Smooth muscle cell (in vitro differentiated cells): ENCODE data around the gene TSPAN31. TPM values are rescaled to one million over a fixed set of nuclear protein-coding genes. Genes with fewer than 3 reads are reported as not detected.
A peak's percentile ranks its signal among the peaks of the same experiment; 100 is the strongest.

Experiments
- DNase-seq: peaks from one replicate; lab custom pipeline; 2025; ENCODE audit not compliant: unreplicated experiment; lab: John Stamatoyannopoulos, UW
- H2AFZ ChIP-seq: fragments of 200-600 bp; sonication (generic); 2 replicates; pipeline ENCODE4 v1.6.0; 2016; ENCODE audit warnings: antibody characterized with exemption, low read depth, mild to moderate bottlenecking
- H3F3A ChIP-seq: fragments of 200-600 bp; sonication (generic); 2 replicates; pipeline ENCODE4 v1.6.0; 2017; ENCODE audit warnings: antibody characterized with exemption, low read depth
- H3K27ac ChIP-seq: fragments of 200-600 bp; sonication (generic); 2 replicates; pipeline ENCODE4 v1.5.1; 2016; ENCODE audit warnings: low read depth, mild to moderate bottlenecking
- H3K27me3 ChIP-seq: fragments of 200-600 bp; sonication (generic); 2 replicates; pipeline ENCODE4 v1.6.1; 2016; ENCODE audit warnings: low read depth, mild to moderate bottlenecking
- H3K36me3 ChIP-seq: fragments of 200-600 bp; sonication (generic); 2 replicates; pipeline ENCODE4 v1.5.1; 2016; ENCODE audit warnings: low read depth
- H3K4me1 ChIP-seq: fragments of 200-600 bp; sonication (generic); 2 replicates; pipeline ENCODE4 v1.5.1; 2016; ENCODE audit warnings: low read depth
- H3K4me2 ChIP-seq: fragments of 200-600 bp; sonication (generic); 2 replicates; pipeline ENCODE4 v1.6.0; 2016; ENCODE audit warnings: mild to moderate bottlenecking
- H3K4me3 ChIP-seq: fragments of 200-600 bp; sonication (generic); 2 replicates; pipeline ENCODE4 v1.5.1; 2016; ENCODE audit warnings: mild to moderate bottlenecking
- H3K79me2 ChIP-seq: fragments of 200-600 bp; sonication (generic); 2 replicates; pipeline ENCODE4 v1.6.0; 2016; ENCODE audit warnings: low read depth, mild to moderate bottlenecking
- H3K9ac ChIP-seq: fragments of 200-600 bp; sonication (generic); 2 replicates; pipeline ENCODE4 v1.6.0; 2016; ENCODE audit warnings: low read depth
- H3K9me3 ChIP-seq: fragments of 200-600 bp; sonication (generic); replicated peaks from 2 replicates; pipeline ENCODE4 v1.5.1; 2016; ENCODE audit warnings: low read depth
- H4K20me1 ChIP-seq: fragments of 200-600 bp; sonication (generic); 2 replicates; pipeline ENCODE4 v1.6.0; 2016; ENCODE audit warnings: low read depth
- WGBS: methylation state at CpG from one replicate; pipeline ENCODE4 v1.1.7; 2016; ENCODE audit warnings: low lambda C conversion rate; 5-methylcytosine and 5-hydroxymethylcytosine counted together
- polyA plus RNA-seq: library from polyadenylated mRNA; unstranded; fragments of >200 nt; fragmentation: Nextera tagmentation; extraction: Ambion mirVana; gene quantifications from 2 replicates; pipeline ENCODE4 v1.2.1, GENCODE V29; 2016
- total RNA-seq: library from RNA; depleted of rRNA; stranded (reverse); fragments of >200 nt; gene quantifications from 2 replicates; pipeline ENCODE4 v1.2.3, GENCODE V29; 2014
- TF ChIP-seq, protein P1 (sequence below): fragments of 200-600 bp; sonication (generic); IDR thresholded peaks from 2 replicates; pipeline ENCODE4 v1.5.1; 2017; ENCODE audit warnings: borderline replicate concordance, mild to moderate bottlenecking, antibody characterized with exemption; ENCODE audit not compliant: insufficient read depth, poor library complexity, severe bottlenecking

The TSPAN31 gene
- total and polyA plus RNA-seq, 2 experiments from 2014 or later, result 55.1 to 68.0 TPM

DNA sequence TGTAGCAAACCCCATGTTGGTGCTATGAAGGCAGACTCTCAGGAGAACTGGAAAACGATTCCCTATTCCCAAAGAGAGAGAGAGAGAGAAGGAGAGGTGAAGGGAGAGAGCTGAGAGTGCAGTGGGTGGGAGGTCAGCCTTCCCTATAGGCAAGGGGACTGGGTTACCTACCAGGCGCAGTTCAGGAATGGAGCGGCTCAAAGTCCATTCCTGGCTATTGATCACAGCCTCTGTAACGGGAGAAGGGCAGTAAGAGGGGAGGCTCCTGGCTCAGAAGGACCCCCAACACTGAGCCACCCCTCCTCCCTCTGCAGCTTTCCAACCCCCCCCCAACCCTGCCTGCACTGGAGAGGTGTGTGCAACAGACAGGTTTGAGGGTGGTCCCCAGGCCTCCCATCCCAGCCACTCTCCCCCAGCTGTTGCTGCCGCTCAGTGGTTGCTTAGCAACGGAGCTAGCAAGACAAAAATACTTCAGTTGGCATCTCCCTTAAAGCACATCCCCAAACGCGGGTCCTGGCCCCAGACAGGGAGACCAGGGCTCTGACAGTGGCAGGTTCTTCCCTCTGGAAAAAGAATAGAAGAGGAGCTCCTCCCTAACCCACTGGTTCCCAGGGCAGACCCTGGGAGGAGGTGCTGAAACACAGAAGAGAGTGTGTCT lies 9.5 kb upstream of the TSPAN31 start:
- Histone ChIP-seq H3K4me2 (peak overlapping the region; percentile 87), H3K27me3 (peaks cover 100% of the 10 kb centered on the region), H3K9me3 (no peaks in the 10 kb centered on the region), H3K9ac (no peak overlapping the region), H4K20me1 (no peaks in the 10 kb centered on the region), H3F3A (no peaks in the 10 kb centered on the region), H3K4me1 (peaks cover 17% of the 10 kb centered on the region), H3K4me3 (peak overlapping the region; percentile 34), H3K27ac (no peak overlapping the region), H3K36me3 (no peaks in the 10 kb centered on the region), H3K79me2 (no peaks in the 10 kb centered on the region), H2AFZ (no peak overlapping the region)
- no peak for DNase-seq
- WGBS, result 21% methylated on average over 8 of the region's 8 CpGs
- TF ChIP-seq, protein P1, sequence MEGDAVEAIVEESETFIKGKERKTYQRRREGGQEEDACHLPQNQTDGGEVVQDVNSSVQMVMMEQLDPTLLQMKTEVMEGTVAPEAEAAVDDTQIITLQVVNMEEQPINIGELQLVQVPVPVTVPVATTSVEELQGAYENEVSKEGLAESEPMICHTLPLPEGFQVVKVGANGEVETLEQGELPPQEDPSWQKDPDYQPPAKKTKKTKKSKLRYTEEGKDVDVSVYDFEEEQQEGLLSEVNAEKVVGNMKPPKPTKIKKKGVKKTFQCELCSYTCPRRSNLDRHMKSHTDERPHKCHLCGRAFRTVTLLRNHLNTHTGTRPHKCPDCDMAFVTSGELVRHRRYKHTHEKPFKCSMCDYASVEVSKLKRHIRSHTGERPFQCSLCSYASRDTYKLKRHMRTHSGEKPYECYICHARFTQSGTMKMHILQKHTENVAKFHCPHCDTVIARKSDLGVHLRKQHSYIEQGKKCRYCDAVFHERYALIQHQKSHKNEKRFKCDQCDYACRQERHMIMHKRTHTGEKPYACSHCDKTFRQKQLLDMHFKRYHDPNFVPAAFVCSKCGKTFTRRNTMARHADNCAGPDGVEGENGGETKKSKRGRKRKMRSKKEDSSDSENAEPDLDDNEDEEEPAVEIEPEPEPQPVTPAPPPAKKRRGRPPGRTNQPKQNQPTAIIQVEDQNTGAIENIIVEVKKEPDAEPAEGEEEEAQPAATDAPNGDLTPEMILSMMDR, result no peak

- H2AFZ ChIP-seq, result no peak overlapping the region
- peaks cover 17% of the 10 kb centered on the region for H3K4me1 ChIP-seq
- H3K4me3 ChIP-seq, result peak overlapping the region; percentile 34
- H3K9ac ChIP-seq, result no peak overlapping the region
- no peak for DNase-seq
- peaks cover 100% of the 10 kb centered on the region for H3K27me3 ChIP-seq
- peak overlapping the region; percentile 87 for H3K4me2 ChIP-seq
- H3K9me3 ChIP-seq, result no peaks in the 10 kb centered on the region
- H3K36me3 ChIP-seq, result no peaks in the 10 kb centered on the region
- no peaks in the 10 kb centered on the region for H3K79me2 ChIP-seq
- H3F3A ChIP-seq, result no peaks in the 10 kb centered on the region
- WGBS, result under 1% methylated on average over 48 of the region's 49 CpGs
- H4K20me1 ChIP-seq, result no peaks in the 10 kb centered on the region
- TF ChIP-seq, protein P1, result peak; percentile 5
- no peak overlapping the region for H3K27ac ChIP-seq
These were observed 8.7 kb upstream of the TSPAN31 start for GRCh38 chr12:57735952-57736740.

- 8% methylated on average over 21 of the region's 31 CpGs for WGBS
- H3F3A ChIP-seq, result no peaks in the 10 kb centered on the region
- no peak overlapping the region for H2AFZ ChIP-seq
- H3K79me2 ChIP-seq, result no peaks in the 10 kb centered on the region
- peak overlapping the region; percentile 87 for H3K4me2 ChIP-seq
- H3K9ac ChIP-seq, result no peak overlapping the region
- H4K20me1 ChIP-seq, result no peaks in the 10 kb centered on the region
- H3K27ac ChIP-seq, result no peak overlapping the region
- TF ChIP-seq, protein P1, result no peak
- peaks cover 17% of the 10 kb centered on the region for H3K4me1 ChIP-seq
- DNase-seq, result no peak
- peak overlapping the region; percentile 46 for H3K4me3 ChIP-seq
- H3K9me3 ChIP-seq, result no peaks in the 10 kb centered on the region
- peaks cover 100% of the 10 kb centered on the region for H3K27me3 ChIP-seq
- no peaks in the 10 kb centered on the region for H3K36me3 ChIP-seq
These were observed 7.9 kb upstream of the TSPAN31 start for GRCh38 chr12:57736741-57737466.
